LHCN-M2 (cell line): ENCODE data around the gene GDF7. TPM values are rescaled to one million over a fixed set of nuclear protein-coding genes. Genes with fewer than 3 reads are reported as not detected.

Experiments used
- DNase-seq: peaks from one replicate; pipeline ENCODE4 v3.0.0-alpha.2; 2012; ENCODE audit warnings: low read depth
- polyA plus RNA-seq: library from polyadenylated mRNA; unstranded; fragments of >200 nt; gene quantifications from one replicate; pipeline ENCODE4 v1.2.1, GENCODE V29; 2012; ENCODE audit warnings: missing spikeins
- total RNA-seq: library from RNA; depleted of rRNA; stranded (reverse); fragments of >200 nt; gene quantifications from 2 replicates; pipeline ENCODE4 v1.2.3, GENCODE V29; 2014; rRNA removed

The GDF7 gene
- total RNA-seq, result not detected in 2 replicates
- 0.04 TPM for polyA plus RNA-seq

- no peak for DNase-seq
Observed at GRCh38 chr2:20666304-20667150, at the start of gene GDF7. Gene GDF7, plus strand, starts transcription at chr2:20667144. Its CDS starts 96 bp downstream, at chr2:20667240.

- peak; percentile 98 for DNase-seq
Observed at GRCh38 chr2:20617892-20618467, 49.0 kb upstream of the GDF7 start.

- no peak for DNase-seq
Observed at GRCh38 chr2:20618468-20618885, 48.5 kb upstream of the GDF7 start.

- no peak for DNase-seq
Observed at GRCh38 chr2:20618886-20619521, 47.9 kb upstream of the GDF7 start.

- no peak for DNase-seq
Observed at GRCh38 chr2:20619624-20620024, 47.3 kb upstream of the GDF7 start.

- no peak for DNase-seq
Observed at GRCh38 chr2:20620271-20620681, 46.7 kb upstream of the GDF7 start.

GRCh38 chr2:20620696-20621365 lies 46.1 kb upstream of the GDF7 start:
- DNase-seq, result no peak

- no peak for DNase-seq
Observed at GRCh38 chr2:20621366-20622295, 45.3 kb upstream of the GDF7 start.

- DNase-seq, result no peak
Observed at GRCh38 chr2:20622296-20622686, 44.7 kb upstream of the GDF7 start.

GRCh38 chr2:20622731-20623130 lies 44.2 kb upstream of the GDF7 start:
- no peak for DNase-seq

- no peak for DNase-seq
Observed at GRCh38 chr2:20623241-20623640, 43.7 kb upstream of the GDF7 start.

GRCh38 chr2:20623741-20624155 lies 43.2 kb upstream of the GDF7 start:
- DNase-seq, result no peak

- DNase-seq, result no peak
Observed at GRCh38 chr2:20624156-20624883, 42.6 kb upstream of the GDF7 start.

GRCh38 chr2:20624884-20625485 lies 42.0 kb upstream of the GDF7 start:
- no peak for DNase-seq

GRCh38 chr2:20625491-20626391 lies 41.2 kb upstream of the GDF7 start:
- no peak for DNase-seq

- no peak for DNase-seq
Observed at GRCh38 chr2:20626392-20626697, 40.6 kb upstream of the GDF7 start.

GRCh38 chr2:20626698-20627513 lies 40.0 kb upstream of the GDF7 start:
- DNase-seq, result no peak
